GM19372 (cell line): ENCODE measurements around the gene TCAF2.
"Not testable (repeated sequence)": the region's sequence is repeated elsewhere in the genome, so short reads cannot be mapped to it uniquely, and the experiment has no call there.

Source experiments
- ATAC-seq: cut with Tn5 transposase; IDR thresholded peaks from one replicate; pipeline ENCODE4 v1.9.1; 2021; ENCODE audit warnings: mild to moderate bottlenecking, low read depth, moderate library complexity; ENCODE audit not compliant: unreplicated experiment

TCAF2 gene

GRCh38 chr7:143620646-143621045 is at the start of gene TCAF2:
TSS of gene TCAF2 (plus strand) at chr7:143620974.
- peak; percentile 78 for ATAC-seq

GRCh38 chr7:143571501-143571900 is 49.3 kb upstream of the TCAF2 start, which contains the start of gene CTAGE15:
TSS of gene CTAGE15 (plus strand) at chr7:143571801. CDS start at chr7:143571818, 17 bp downstream.
- ATAC-seq, result not testable (repeated sequence)

GRCh38 chr7:143588183-143588582 is 32.6 kb upstream of the TCAF2 start:
- not testable (repeated sequence) for ATAC-seq

GRCh38 chr7:143589897-143590296 is 30.9 kb upstream of the TCAF2 start:
- ATAC-seq, result not testable (repeated sequence)

- not testable (repeated sequence) for ATAC-seq
Measured at GRCh38 chr7:143598086-143598485, 22.7 kb upstream of the TCAF2 start.

GRCh38 chr7:143603549-143603948 is 17.2 kb upstream of the TCAF2 start:
- not testable (repeated sequence) for ATAC-seq

- not testable (repeated sequence) for ATAC-seq
Measured at GRCh38 chr7:143606088-143606487, 14.7 kb upstream of the TCAF2 start.

- not testable (repeated sequence) for ATAC-seq
Measured at GRCh38 chr7:143615545-143615944, 5.2 kb upstream of the TCAF2 start.

GRCh38 chr7:143617204-143617603 is 3.6 kb upstream of the TCAF2 start:
- ATAC-seq, result not testable (repeated sequence)

- peak; percentile 19 for ATAC-seq
Measured at GRCh38 chr7:143620058-143620457, 716 bp upstream of the TCAF2 start.

- ATAC-seq, result peak; percentile 35
Measured at GRCh38 chr7:143621175-143621574, 401 bp downstream of the TCAF2 start.

GRCh38 chr7:143622130-143622529 is 1.4 kb downstream of the TCAF2 start:
- ATAC-seq, result peak; percentile 25

GRCh38 chr7:143630653-143631052 is 9.9 kb downstream of the TCAF2 start:
- not testable (repeated sequence) for ATAC-seq

- not testable (repeated sequence) for ATAC-seq
Measured at GRCh38 chr7:143632506-143632905, 11.7 kb downstream of the TCAF2 start.

GRCh38 chr7:143633013-143633618 is 12.3 kb downstream of the TCAF2 start:
- not testable (repeated sequence) for ATAC-seq

- not testable (repeated sequence) for ATAC-seq
Measured at GRCh38 chr7:143635364-143636240, 14.8 kb downstream of the TCAF2 start.

GRCh38 chr7:143639372-143639771 is 18.6 kb downstream of the TCAF2 start:
- peak; percentile 81 for ATAC-seq

- ATAC-seq, result not testable (repeated sequence)
Measured at GRCh38 chr7:143640528-143641189, 19.9 kb downstream of the TCAF2 start.

- ATAC-seq, result not testable (repeated sequence)
Measured at GRCh38 chr7:143646598-143646997, 25.8 kb downstream of the TCAF2 start.

GRCh38 chr7:143649902-143650301 is 29.1 kb downstream of the TCAF2 start:
- ATAC-seq, result not testable (repeated sequence)

GRCh38 chr7:143650447-143650846 is 29.7 kb downstream of the TCAF2 start:
- not testable (repeated sequence) for ATAC-seq
